Measurements from ENCODE around the gene HOXA13. TPM values are rescaled to one million over a fixed set of nuclear protein-coding genes. Genes with fewer than 3 reads are reported as not detected.

HOXA13 gene
- total and polyA plus RNA-seq, 10 of the 15 experiments (the other 5 are each of a cell fraction or from before 2014, with no cell fraction given): not detected

GRCh38 chr7:27160546-27161213, 39.2 kb downstream of the HOXA13 start (continued):
- TF ChIP-seq, protein P1, sequence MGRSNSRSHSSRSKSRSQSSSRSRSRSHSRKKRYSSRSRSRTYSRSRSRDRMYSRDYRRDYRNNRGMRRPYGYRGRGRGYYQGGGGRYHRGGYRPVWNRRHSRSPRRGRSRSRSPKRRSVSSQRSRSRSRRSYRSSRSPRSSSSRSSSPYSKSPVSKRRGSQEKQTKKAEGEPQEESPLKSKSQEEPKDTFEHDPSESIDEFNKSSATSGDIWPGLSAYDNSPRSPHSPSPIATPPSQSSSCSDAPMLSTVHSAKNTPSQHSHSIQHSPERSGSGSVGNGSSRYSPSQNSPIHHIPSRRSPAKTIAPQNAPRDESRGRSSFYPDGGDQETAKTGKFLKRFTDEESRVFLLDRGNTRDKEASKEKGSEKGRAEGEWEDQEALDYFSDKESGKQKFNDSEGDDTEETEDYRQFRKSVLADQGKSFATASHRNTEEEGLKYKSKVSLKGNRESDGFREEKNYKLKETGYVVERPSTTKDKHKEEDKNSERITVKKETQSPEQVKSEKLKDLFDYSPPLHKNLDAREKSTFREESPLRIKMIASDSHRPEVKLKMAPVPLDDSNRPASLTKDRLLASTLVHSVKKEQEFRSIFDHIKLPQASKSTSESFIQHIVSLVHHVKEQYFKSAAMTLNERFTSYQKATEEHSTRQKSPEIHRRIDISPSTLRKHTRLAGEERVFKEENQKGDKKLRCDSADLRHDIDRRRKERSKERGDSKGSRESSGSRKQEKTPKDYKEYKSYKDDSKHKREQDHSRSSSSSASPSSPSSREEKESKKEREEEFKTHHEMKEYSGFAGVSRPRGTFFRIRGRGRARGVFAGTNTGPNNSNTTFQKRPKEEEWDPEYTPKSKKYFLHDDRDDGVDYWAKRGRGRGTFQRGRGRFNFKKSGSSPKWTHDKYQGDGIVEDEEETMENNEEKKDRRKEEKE (IDR thresholded peaks at IDR 0.05): no peak
- peak; percentile 37; the same call in 1 of the 2 replicates for TF ChIP-seq NR2C1 (IDR thresholded peaks at IDR 0.05)
- no peak for TF ChIP-seq PML (IDR thresholded peaks at IDR 0.05; ENCODE audit: low read length)
- TF ChIP-seq MLLT1 (IDR thresholded peaks at IDR 0.05): no peak
- peak; percentile 44; the same call in 1 of the 2 replicates for TF ChIP-seq DPF2 (IDR thresholded peaks at IDR 0.05)
- peak; percentile 78; the same call in 1 of the 2 replicates for TF ChIP-seq SMARCA5 (IDR thresholded peaks at IDR 0.05)
- no peak for TF ChIP-seq SIX5 (IDR thresholded peaks at IDR 0.05; ENCODE audit: low read depth, low read length, severe bottlenecking)
- TF ChIP-seq, protein P2, sequence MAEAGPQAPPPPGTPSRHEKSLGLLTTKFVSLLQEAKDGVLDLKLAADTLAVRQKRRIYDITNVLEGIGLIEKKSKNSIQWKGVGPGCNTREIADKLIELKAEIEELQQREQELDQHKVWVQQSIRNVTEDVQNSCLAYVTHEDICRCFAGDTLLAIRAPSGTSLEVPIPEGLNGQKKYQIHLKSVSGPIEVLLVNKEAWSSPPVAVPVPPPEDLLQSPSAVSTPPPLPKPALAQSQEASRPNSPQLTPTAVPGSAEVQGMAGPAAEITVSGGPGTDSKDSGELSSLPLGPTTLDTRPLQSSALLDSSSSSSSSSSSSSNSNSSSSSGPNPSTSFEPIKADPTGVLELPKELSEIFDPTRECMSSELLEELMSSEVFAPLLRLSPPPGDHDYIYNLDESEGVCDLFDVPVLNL (IDR thresholded peaks at IDR 0.05; ENCODE audit: low read depth, low read length): no peak
- TF ChIP-seq ZNF592 (IDR thresholded peaks at IDR 0.05): no peak
- no peak for TF ChIP-seq PAX8 (IDR thresholded peaks at IDR 0.05)
- TF ChIP-seq EGR1 (IDR thresholded peaks at IDR 0.05; ENCODE audit: borderline replicate concordance in 1 of 2, low read depth in 2 of 2, low read length in 2 of 2): peak in 1 of 2 experiments; percentile 43; a peak in 1 of 3 replicates
- TF ChIP-seq IKZF1 (conservative IDR thresholded peaks at IDR 0.05): peak; percentile 61
- no peak for TF ChIP-seq SREBF2 (IDR thresholded peaks at IDR 0.05; ENCODE audit: low read length)
- 0 out of 2 replicates have a peak, but pooled peaks have one; percentile 14 for TF ChIP-seq TCF12 (IDR thresholded peaks at IDR 0.05; ENCODE audit: low read depth, low read length)
- TF ChIP-seq YY1 (IDR thresholded peaks at IDR 0.05; ENCODE audit: low read depth, low read length): peak; percentile 99
- TF ChIP-seq, protein P3, sequence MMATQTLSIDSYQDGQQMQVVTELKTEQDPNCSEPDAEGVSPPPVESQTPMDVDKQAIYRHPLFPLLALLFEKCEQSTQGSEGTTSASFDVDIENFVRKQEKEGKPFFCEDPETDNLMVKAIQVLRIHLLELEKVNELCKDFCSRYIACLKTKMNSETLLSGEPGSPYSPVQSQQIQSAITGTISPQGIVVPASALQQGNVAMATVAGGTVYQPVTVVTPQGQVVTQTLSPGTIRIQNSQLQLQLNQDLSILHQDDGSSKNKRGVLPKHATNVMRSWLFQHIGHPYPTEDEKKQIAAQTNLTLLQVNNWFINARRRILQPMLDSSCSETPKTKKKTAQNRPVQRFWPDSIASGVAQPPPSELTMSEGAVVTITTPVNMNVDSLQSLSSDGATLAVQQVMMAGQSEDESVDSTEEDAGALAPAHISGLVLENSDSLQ (IDR thresholded peaks at IDR 0.05): peak; percentile 61
- no peak for TF ChIP-seq TARDBP (IDR thresholded peaks at IDR 0.05; ENCODE audit: borderline replicate concordance)
- TF ChIP-seq GATAD2B (conservative IDR thresholded peaks at IDR 0.05; ENCODE audit: low read depth): no peak
